MM.1S (cell line): ENCODE measurements around the gene ADAMTS17.

Source experiments
- DNase-seq: peaks from one replicate; pipeline ENCODE4 v3.0.0-alpha.2; 2015
- H2AFZ ChIP-seq: fragments of 300-600 bp; sonication (generic); 2 replicates; pipeline ENCODE4 v1.6.0; 2016; ENCODE audit warnings: antibody characterized with exemption, low read length
- H3F3A ChIP-seq: fragments of 300-600 bp; sonication (generic); 2 replicates; pipeline ENCODE4 v1.6.1; 2016; ENCODE audit warnings: mild to moderate bottlenecking, antibody characterized with exemption, low read length, moderate library complexity, mixed read lengths; ENCODE audit not compliant: insufficient read depth
- H3K27ac ChIP-seq: fragments of 300-600 bp; sonication (generic); 2 replicates; pipeline ENCODE4 v1.5.1; 2016; ENCODE audit warnings: mild to moderate bottlenecking, low read length
- H3K27me3 ChIP-seq: fragments of 300-600 bp; sonication (generic); replicated peaks from 2 replicates; pipeline ENCODE4 v1.6.0; 2016; ENCODE audit warnings: low read length; ENCODE audit not compliant: insufficient read depth
- H3K36me3 ChIP-seq: fragments of 300-600 bp; sonication (generic); replicated peaks from 2 replicates; pipeline ENCODE4 v1.6.1; 2016; ENCODE audit warnings: mild to moderate bottlenecking, low read length, mixed read lengths; ENCODE audit not compliant: insufficient read depth
- H3K4me1 ChIP-seq: fragments of 300-600 bp; sonication (generic); 2 replicates; pipeline ENCODE4 v1.6.1; 2016; ENCODE audit warnings: low read length, mixed read lengths
- H3K4me2 ChIP-seq: fragments of 300-600 bp; sonication (generic); 2 replicates; pipeline ENCODE4 v1.6.0; 2016; ENCODE audit warnings: low read depth, low read length
- H3K4me3 ChIP-seq: fragments of 300-600 bp; sonication (generic); 2 replicates; pipeline ENCODE4 v1.5.1; 2016; ENCODE audit warnings: low read length, mixed read lengths
- H3K79me2 ChIP-seq: fragments of 300-600 bp; sonication (generic); 2 replicates; pipeline ENCODE4 v1.6.1; 2016; ENCODE audit warnings: mixed run types, low read length, mixed read lengths
- H3K9ac ChIP-seq: fragments of 300-600 bp; sonication (generic); 2 replicates; pipeline ENCODE4 v1.6.1; 2016; ENCODE audit warnings: low read length, mixed read lengths
- H3K9me2 ChIP-seq: fragments of 300-600 bp; sonication (generic); replicated peaks from 2 replicates; pipeline ENCODE4 v1.6.1; 2016; ENCODE audit warnings: mild to moderate bottlenecking, low read length, mixed read lengths; ENCODE audit not compliant: insufficient read depth
- H3K9me3 ChIP-seq: fragments of 300-600 bp; sonication (generic); replicated peaks from 2 replicates; pipeline ENCODE4 v1.6.1; 2016; ENCODE audit warnings: mild to moderate bottlenecking, low read length, mixed read lengths; ENCODE audit not compliant: insufficient read depth
- H4K20me1 ChIP-seq: fragments of 300-600 bp; sonication (generic); 2 replicates; pipeline ENCODE4 v1.6.1; 2016; ENCODE audit warnings: mild to moderate bottlenecking, low read length, moderate library complexity, mixed read lengths; ENCODE audit not compliant: insufficient read depth
- CTCF ChIP-seq: fragments of 300-600 bp; sonication (generic); IDR thresholded peaks from 2 replicates; pipeline ENCODE4 v1.5.1; 2016; ENCODE audit warnings: antibody characterized with exemption, low read length, mixed read lengths
- EZH2 ChIP-seq: fragments of 300-600 bp; sonication (generic); optimal IDR thresholded peaks from 2 replicates; pipeline ENCODE3; 2017; ENCODE audit warnings: low read depth, mild to moderate bottlenecking, antibody characterized with exemption, low read length, mixed read lengths
- EZH2phosphoT487 ChIP-seq: fragments of 300-600 bp; sonication (generic); IDR thresholded peaks from 2 replicates; pipeline ENCODE4 v1.6.1; 2018; ENCODE audit warnings: antibody characterized with exemption, low read length

Gene ADAMTS17

GRCh38 chr15:100109486-100110035 is 232.2 kb downstream of the ADAMTS17 start:
- Histone ChIP-seq H3K9ac (no peak overlapping the region), H3K4me3 (no peak overlapping the region), H3K27ac (no peak overlapping the region), H4K20me1 (no peaks in the 10 kb centered on the region), H3K4me2 (no peak overlapping the region), H3K9me3 (no peaks in the 10 kb centered on the region), H2AFZ (no peak overlapping the region), H3F3A (no peaks in the 10 kb centered on the region), H3K9me2 (no peaks in the 10 kb centered on the region), H3K79me2 (no peaks in the 10 kb centered on the region), H3K27me3 (no peaks in the 10 kb centered on the region), H3K36me3 (no peaks in the 10 kb centered on the region), H3K4me1 (no peaks in the 10 kb centered on the region)
- no peak for DNase-seq
- TF ChIP-seq EZH2 (no peak), CTCF (no peak), EZH2phosphoT487 (no peak)

DNA sequence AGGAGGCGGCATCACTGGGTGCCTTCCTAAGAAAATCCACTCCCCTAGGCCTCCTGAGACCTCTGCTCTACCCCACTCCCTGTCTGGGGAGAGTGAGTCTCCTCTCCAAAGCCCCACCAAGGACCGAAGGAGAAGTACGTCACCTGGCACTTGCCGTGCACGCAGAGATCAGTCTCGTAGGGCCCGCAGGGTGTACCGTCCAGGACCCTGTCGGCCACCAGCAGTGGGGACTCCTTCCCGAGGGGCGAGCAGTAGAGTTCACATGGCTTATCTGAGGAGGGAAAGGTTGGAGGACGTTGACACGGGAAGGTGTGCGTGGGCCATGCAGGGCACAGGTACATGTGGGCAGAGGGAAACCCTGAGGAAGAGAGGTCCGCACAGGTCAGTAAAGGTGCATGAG is 232.9 kb downstream of the ADAMTS17 start:
- Histone ChIP-seq H3K4me3 (no peak overlapping the region), H3K4me2 (no peak overlapping the region), H2AFZ (no peak overlapping the region), H3K9me2 (no peaks in the 10 kb centered on the region), H3K79me2 (no peaks in the 10 kb centered on the region), H3K36me3 (no peaks in the 10 kb centered on the region), H3K4me1 (no peaks in the 10 kb centered on the region), H3K9me3 (no peaks in the 10 kb centered on the region), H3F3A (no peaks in the 10 kb centered on the region), H3K9ac (no peak overlapping the region), H3K27ac (no peak overlapping the region), H4K20me1 (no peaks in the 10 kb centered on the region), H3K27me3 (no peaks in the 10 kb centered on the region)
- TF ChIP-seq EZH2phosphoT487: no peak
- TF ChIP-seq EZH2: no peak
- TF ChIP-seq CTCF: no peak
- no peak for DNase-seq

DNA sequence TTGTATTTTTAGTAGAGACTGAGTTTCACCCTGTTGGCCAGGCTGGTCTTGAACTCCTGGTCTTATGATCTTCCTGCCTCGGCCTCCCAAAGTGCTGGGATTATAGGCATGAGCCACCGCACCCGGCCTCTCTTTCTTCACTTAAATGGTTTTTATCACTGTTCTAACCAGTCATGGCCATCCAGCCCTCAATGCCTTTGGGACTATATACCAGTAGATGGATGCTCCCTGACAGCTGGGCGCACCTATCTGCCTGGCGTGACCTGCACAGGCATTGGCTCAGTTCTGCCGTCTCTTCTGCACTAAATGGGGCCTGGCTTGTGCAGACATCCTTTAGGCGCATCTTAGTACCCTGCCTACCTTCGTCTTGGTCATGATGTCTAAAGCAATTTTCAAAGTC is 233.4 kb downstream of the ADAMTS17 start:
- H2AFZ ChIP-seq: no peak overlapping the region
- no peak overlapping the region for H3K4me3 ChIP-seq
- no peak for DNase-seq
- H3K36me3 ChIP-seq: no peaks in the 10 kb centered on the region
- no peaks in the 10 kb centered on the region for H3K9me2 ChIP-seq
- H4K20me1 ChIP-seq: no peaks in the 10 kb centered on the region
- H3K4me1 ChIP-seq: no peaks in the 10 kb centered on the region
- TF ChIP-seq CTCF: no peak
- TF ChIP-seq EZH2phosphoT487: no peak
- no peak for TF ChIP-seq EZH2
- H3K27me3 ChIP-seq: no peaks in the 10 kb centered on the region
- H3K27ac ChIP-seq: no peak overlapping the region
- H3K9ac ChIP-seq: no peak overlapping the region
- no peak overlapping the region for H3K4me2 ChIP-seq
- no peaks in the 10 kb centered on the region for H3K79me2 ChIP-seq
- no peaks in the 10 kb centered on the region for H3K9me3 ChIP-seq
- H3F3A ChIP-seq: no peaks in the 10 kb centered on the region
